Stimulated activated CD4-positive, alpha-beta T cell treated with anti-CD3 and anti-CD28 coated beads, Interleukin-1b, Interleukin-23, amount 100 ng/mL, for 48 hours (primary cell): Measurements from ENCODE around the gene SFXN3.

ENCODE experiments used
- DNase-seq: peaks from one replicate; pipeline ENCODE4 v3.0.0-alpha.2; 2020

The SFXN3 gene

DNA sequence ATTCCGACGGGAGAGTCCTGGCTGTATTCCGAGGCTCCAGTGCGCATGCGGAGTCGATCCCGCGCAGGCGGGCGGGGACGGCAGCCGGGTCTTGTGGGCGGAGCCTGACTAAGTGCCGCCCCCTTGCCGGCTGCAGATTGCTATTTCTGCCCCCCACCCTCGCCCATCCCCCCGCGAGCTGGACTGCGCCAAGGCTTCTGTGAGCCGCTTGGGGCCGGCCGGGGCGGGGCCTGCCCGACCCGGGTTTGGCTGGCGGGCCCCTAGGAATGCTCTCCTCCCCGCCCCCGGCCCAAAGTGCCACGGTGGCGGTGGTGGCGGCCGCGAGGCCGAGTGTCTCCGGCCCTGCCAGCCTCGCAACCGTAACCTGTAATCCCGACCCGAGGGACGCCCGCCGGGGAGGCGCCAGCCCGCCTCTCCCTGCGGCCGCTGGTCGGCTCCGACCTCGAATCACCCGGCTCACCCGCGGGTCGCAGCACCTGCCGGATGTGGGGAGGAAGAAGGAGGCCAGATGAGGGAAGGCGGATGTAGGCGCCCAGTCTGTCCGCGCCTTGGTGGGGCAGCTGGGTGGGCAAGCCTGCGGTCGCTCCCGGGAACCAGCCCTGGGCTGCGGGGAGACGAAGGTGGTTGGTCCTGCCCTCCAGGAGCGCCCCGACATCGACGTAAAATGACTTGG is 30.1 kb downstream of the SFXN3 start:
- DNase-seq, result peak; percentile 88

DNA sequence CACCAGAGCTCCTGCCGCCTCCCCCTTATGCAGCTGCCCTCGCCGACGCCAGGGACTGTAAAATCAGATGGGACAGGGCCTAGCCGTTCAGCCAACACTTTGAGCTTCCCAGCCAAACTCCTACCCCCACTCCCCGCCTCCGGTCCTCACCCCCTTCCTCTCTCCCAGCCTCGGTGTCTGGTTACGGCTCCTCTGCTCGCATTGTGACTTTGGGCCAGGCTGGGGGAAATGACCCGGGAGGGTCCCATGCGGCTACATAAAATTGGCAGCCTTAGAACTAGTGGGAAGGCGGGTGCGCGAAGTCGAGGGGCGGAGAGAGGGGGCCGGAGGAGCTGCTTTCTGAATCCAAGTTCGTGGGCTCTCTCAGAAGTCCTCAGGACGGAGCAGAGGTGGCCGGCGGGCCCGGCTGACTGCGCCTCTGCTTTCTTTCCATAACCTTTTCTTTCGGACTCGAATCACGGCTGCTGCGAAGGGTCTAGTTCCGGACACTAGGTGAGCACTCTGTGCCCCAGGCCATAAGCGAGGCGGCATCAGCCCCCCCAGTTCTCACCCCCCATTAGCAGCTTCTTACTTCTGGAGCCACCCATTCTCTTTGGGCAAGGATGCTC is 30.7 kb downstream of the SFXN3 start, which contains the start of gene KAZALD1:
Gene KAZALD1 (plus strand): TSS at position 366 of the 608 bp plus-strand sequence. CDS start 604 bp downstream, outside the sequence.
- no peak for DNase-seq

DNA sequence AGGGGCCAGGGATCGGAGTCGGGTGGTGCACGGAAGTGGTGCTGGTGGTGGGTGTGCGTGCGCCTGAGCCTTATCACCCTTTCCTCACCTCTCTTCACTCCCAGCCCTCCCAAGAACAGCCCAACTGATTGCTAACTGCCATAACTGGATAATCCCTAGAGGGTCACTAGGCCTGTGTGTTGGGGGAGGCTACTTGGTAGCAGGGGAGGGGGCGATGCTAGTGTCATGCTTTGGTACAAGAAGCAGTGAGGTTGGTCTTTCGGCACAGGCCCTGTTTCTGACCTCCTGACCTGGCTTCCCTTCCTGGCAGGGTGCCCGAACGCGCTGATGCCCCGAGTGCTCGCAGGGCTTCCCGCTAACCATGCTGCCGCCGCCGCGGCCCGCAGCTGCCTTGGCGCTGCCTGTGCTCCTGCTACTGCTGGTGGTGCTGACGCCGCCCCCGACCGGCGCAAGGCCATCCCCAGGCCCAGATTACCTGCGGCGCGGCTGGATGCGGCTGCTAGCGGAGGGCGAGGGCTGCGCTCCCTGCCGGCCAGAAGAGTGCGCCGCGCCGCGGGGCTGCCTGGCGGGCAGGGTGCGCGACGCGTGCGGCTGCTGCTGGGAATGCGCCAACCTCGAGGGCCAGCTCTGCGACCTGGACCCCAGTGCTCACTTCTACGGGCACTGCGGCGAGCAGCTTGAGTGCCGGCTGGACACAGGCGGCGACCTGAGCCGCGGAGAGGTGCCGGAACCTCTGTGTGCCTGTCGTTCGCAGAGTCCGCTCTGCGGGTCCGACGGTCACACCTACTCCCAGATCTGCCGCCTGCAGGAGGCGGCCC is 31.4 kb downstream of the SFXN3 start:
- peak; percentile 57 for DNase-seq

DNA sequence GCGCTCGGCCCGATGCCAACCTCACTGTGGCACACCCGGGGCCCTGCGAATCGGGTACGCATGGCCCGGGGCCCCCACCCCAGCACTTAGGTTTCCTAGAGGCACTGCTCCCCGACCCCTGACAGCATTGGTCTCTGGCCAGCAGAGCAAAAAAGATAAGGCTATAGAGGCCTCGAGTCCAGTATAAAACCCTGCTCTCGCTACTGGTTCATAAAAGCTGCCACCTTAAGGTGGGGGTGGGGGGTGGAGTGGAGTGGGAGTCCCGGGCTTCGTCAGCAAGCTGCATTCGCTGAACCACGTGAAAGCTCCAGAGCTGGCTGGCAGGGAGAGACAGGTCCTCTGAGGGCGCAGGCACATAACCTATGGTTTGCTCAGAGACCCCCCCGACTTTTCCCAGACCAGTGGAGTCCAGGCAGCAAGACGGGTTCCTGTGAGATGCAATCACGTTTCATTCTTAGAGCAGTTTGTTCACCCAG is 32.1 kb downstream of the SFXN3 start:
- no peak for DNase-seq

DNA sequence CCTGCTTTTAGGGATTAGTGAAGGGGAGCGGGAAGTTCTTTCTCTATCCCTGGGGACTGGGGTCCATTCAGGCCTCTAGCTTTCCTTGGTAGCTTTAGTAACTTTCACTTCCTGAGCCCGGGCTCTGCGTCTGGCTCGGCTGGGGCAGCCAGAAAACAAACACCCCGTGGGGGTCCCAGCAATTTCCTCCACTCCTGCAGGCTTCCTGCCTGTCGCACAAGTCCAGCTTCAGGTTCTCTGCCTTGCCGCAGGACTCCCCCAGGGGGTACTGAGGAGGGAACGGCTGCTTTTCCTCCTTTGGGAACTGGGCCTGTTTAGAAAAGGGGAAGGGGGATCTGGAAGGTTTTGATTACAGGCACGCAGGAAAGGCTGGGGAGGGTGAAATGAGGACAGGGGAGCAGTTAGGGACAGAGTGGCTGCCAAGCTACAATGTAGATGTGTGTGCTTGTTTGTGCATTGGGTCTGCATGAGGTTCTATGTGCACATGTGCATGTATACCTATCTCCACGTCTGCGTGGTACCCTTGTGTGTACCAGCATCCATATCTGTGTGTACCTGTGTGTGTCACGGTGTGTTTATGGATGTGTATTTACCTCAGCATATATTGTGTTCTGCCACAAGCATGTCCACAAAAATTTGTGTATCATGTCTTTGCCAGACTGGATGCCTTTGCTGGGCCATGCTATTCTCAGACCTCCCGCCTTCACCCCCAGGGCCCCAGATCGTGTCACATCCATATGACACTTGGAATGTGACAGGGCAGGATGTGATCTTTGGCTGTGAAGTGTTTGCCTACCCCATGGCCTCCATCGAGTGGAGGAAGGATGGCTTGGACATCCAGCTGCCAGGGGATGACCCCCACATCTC is 32.7 kb downstream of the SFXN3 start:
- no peak for DNase-seq

DNA sequence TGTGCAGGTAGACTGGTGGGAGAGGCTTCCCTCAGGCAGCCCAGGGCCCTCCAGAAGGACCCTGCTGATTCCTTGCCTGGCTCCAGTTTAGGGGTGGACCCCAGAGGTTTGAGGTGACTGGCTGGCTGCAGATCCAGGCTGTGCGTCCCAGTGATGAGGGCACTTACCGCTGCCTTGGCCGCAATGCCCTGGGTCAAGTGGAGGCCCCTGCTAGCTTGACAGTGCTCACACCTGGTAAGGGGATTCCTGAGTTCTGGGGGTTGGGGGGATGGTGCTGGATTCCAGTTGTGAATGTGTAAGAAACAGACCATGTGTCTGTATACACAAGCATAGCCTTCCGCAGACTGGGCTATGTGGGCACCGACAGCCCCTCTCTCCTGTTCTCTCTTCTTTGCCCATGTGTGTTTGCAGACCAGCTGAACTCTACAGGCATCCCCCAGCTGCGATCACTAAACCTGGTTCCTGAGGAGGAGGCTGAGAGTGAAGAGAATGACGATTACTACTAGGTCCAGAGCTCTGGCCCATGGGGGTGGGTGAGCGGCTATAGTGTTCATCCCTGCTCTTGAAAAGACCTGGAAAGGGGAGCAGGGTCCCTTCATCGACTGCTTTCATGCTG is 33.5 kb downstream of the SFXN3 start:
- DNase-seq, result no peak

DNA sequence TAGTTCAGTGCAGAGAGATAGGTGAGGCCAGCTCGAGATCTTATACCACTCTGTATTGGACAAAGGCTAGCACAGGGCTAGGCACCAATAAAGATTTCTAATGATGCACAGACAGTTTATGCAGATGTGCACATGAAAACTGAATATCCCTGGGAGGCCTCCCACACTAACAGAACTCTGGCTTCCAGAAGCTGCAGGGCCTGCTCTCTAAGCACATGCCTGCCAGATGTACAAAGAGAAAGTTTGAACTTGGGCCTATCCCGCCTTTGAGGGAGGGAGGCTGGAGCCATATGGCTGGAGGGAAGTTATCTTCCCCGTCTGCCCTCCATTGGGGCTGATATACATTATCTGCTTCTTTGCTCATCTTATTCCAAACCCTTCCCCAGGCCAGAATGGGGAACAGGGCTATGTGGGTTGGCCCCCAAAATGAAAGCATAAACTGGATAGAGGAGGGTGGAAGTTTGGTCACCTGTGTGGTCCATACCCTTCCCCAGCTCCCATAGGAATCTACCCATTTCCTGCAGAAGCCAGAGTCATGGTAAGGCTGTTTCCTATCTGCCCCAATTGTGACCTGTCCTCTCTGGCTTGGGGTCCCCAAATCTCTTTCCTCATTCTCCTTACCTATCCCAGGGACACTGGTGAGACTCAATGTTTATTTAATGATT is 34.6 kb downstream of the SFXN3 start:
- no peak for DNase-seq

DNA sequence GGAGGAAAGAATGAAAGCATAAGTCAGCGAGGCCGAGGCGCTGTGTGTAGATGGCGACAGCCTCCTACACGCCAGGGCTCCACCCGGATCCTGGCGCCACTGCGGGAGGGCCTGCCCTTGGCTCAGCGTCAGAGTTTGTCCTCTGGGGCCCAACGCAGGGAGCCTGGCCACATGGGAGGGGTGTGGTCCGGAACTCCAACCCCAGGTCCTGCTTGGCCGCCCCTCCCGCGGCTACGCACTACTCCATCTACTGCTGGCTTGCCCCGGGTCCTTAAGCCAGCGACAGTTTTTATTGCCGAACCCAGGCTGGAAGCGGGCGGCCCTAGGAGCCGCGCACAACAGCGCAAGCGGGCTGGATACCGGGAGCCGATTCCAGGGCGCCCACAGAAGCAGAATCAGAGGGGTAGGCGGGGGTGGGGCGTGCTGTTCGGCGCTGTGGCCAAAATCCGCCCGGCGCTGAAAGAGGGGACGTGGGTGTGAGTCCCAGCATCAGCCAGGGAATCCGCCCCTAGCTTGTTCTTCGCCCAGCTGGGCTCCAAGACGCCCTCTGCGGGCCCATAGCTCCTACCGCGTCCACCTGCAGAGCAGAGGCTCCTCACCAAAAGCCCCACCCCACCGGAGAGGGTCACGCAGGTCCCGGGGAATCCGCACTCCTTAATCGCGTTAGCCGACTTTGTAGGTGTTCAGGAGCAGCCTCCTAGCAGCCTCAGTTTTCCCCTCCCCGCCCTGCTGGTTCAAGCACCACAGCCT is 35.3 kb downstream of the SFXN3 start:
- DNase-seq, result peak; percentile 43

DNA sequence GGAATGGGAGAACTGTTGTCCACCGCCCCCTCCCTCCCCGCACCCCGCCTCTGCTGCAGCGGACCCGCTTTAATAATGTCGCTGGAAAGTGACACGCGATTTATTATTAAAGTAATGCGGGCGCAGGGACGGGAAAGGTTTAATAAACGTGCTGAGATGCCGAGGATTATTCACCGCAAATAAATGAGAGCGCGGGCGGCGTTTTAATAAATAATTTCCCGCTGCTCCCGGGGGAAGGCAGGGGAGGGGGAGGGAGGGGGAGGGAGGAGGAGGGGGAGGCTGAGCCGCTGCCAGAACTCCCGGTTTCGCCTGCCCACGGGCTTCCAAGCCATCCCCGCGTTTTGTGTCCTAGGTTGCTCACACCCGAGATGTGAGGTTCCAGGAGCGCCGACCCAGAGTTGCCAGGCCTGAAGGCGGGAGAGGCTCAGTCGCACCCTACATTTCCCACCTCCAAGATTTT is 35.9 kb downstream of the SFXN3 start:
- no peak for DNase-seq

DNA sequence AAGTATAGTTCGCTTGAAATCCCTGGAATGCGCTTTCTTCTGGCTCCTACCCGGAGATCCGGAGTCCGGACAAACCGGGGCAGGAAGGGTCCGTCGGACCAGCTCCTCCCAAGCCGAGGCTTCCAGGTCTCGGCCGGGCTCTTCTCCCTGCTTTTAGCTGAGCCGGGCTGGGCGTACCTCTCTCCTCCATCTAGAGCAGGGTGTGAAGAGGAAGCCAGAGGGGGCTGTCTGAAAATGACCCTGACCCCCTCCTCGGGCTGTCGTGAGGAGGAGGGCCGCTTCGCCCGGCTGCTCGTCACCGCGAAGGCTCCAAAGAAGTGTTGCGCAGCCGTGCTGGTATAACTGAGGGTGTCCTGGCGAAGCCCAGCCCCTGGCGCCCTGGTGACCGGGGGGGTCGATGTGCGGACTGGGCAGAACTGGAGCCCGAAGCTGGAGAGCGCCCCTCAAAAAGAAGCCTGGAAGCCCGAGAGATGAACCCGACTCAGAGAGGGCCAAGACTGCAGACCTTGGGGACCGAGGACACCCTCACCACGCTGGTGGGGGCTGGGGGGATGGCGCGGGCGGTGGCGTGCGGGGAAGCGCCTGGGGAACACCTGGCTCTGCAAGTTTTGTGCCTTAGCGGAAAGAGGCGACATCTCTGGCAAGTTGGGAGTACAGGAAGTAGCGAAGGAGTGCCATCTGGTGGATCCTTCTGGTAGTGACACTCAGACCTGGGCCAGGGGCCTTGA is 36.5 kb downstream of the SFXN3 start:
- peak; percentile 79 for DNase-seq

DNA sequence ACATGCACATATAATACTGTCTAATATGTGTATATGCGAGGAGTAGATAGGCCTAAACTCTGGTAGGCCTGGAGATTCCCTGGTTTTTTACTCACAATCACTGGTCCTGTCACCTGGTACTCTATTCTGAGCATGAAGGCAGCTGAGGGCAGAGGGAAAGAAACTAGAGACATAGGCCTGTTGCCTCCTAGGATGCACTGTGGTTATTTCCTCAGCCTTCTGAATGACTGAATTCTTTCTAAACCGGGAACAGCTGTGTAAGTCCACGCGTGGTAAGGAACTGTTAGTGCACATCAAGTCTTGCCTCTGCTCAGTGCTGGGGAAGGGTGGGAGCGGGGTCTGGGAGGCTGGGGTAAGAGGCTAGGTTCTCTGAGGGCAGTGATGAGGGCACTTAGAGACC is 38.4 kb downstream of the SFXN3 start:
- no peak for DNase-seq

DNA sequence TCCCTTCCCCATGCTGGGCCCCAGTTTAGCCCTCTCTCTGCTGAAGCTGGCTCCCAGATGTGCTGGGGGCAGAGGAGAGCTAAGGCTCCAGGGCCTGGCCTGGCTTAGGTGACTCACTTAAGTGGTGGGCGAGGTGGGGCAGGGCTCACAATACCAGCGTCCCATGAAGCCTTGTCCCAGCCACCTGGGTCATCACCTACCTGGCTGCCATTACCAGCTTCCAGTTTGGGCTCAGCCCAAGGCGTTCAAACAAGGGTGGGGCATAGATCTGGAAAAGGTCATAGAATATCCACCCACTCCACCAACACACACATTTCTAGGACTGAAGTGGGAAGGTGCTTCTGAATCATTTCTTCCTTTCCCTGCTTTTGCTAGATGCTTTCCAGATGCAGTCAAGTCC is 39.1 kb downstream of the SFXN3 start:
- no peak for DNase-seq

DNA sequence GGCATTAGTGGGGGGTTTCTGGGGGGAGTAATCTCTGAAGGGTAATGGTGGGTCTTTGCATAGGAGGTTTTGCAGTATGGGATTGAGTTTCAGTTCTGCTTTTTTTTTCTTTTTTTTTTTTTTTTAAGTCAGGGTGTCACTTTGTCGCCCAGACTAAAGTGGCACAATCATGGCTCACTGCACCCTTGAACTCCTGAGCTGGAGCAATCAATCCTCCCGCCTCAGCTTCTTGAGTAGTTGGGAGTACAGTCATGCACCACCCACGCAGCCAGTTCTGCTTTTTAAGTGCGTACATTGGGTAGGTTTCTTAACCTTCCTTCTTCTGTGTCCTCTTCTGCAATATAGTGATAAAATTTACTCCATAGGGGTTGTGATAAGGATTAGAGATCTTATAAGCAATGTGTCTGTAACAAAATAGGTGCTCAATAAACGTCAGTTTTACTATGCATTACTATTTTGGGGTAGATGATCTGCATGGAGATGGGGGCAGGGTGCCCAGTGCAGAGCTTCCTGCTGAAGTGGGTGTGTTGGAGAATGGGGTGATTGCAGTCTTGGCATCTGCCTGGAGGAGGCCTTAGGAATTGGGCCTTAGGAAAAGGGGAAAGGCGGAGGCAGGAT is 40.3 kb downstream of the SFXN3 start:
- peak; percentile 48 for DNase-seq

DNA sequence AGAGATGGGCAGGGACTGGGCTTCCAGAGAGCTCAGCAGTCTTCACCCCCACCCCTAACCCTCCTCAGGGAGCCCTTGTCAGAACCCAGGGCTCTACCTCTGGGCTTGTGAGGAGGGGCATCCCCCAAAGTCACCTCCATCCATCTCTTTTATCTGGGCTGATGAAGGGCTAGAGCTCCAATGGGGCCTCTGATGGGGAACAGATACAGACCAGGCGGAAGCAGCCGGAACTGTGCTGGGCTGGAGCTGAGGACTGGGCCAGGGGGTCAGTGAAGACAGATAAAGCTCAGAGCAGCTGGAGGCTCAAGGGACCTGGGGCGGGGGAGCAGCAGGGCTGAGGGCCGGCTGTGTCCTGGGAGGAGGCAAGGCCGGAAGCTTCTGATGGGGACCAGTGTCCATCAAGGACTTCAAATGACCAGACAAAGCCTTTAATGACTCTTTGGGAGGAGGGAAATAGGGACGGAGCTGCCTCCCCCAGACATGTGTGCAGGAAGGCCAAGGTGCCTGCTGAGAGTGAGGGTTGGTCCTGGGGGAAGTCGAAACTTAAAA is 40.9 kb downstream of the SFXN3 start:
- no peak for DNase-seq

DNA sequence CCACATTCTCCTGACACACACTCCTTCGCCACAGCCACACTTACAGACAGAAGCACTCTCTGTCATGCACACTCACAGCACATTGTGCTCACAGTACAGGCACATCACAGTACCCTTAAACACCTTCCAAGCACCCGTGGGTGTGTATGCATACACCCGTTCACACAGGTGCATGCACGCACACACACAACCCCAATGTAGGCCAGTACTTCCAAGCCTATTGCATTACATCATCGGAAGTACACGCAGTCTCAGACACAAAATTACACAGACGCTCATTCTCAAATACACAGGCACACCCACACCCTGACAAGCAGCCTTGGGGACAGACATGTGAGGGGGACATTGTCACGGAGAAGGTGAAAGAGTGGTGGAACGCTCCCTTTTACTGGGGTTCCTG is 41.9 kb downstream of the SFXN3 start:
- DNase-seq, result no peak

DNA sequence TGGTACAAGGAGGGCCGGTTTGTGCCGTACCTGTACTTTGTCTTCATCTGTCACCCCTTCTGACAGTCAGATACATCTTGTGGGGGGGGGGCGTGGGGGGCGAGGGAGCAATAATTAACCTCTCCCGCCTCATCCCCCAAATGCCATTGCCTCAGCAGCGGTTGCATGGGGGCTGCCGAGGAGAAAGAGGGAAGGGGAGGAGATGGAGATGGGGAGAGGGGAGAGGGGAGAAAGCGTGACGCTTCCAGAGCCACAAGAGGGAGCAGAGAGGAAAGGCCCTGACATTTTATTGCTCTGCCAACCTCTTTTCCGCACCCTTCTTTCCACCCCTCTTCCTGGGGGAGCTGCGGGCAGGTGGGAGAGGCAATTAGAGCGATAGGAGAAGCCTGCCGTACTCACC is 42.6 kb downstream of the SFXN3 start:
- DNase-seq, result no peak

DNA sequence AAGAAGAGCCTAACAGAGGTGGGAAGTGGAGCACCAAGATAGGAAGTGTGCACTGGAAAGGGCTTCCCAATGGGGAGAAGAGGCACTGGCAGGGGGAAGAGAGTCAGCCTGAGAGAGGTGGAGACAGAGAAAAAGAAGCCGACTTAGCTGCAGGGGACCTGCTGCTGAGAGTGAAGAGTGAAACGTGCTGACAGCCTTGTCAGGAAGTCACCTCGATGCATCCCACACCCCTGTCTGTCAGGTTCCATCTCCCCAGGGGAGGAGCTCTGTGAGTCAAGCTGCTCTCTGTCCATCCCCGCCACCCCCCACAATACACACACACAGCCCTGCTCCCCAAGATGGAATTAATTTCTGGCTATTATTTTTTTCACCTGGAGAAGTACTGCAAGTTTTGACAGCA is 44.7 kb downstream of the SFXN3 start:
- DNase-seq, result no peak

DNA sequence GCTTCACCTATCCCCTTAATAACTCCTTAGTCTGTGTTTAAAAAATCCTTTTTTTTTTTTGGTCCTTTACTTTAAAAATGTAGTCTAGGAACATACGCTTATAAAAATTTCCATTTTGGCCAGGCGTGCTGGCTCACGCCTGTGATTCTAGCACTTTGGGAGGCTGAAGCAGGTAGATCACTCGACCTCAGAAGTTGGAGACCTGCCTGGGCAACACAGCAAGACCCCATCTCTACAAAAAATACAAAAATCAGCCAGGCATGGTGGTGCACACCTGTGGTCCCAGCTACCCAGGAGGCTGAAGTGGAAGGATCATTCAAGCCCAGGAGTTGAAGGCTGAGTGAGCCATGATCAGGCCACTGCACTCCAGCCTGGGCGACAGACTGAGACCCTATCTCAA is 45.6 kb downstream of the SFXN3 start:
- no peak for DNase-seq

DNA sequence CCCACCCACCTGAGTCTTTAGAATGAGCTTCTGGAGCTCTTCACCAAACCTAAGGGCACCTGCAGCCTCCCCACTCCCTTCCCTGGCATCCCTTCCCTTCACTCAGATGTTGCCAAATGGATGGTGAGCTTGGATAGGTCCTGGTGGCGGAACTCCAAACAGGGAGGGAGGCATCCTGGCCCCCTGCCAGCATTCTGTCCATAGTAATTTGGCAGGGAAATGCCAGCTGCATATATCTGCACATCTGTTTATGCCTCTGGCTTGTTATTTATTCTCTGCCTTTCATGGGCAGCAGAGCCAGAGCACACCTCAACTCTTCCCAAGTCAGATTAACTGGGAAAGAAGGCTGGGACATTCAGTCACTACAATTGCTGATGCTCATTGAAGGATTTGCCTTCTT is 48.8 kb downstream of the SFXN3 start:
- no peak for DNase-seq
